DOHH2 (cell line): ENCODE data around the gene DDX55.

Experiments
- CTCF ChIP-seq: fragments of 200-600 bp; sonication (generic); IDR thresholded peaks from one replicate; pipeline ENCODE4 v1.5.1; 2014; ENCODE audit warnings: antibody characterized with exemption, mild to moderate bottlenecking, low read depth, low read length; ENCODE audit not compliant: poor library complexity, severe bottlenecking
- EZH2phosphoT487 ChIP-seq: fragments of 200-600 bp; sonication (generic); IDR thresholded peaks from 2 replicates; pipeline ENCODE4 v1.6.1; 2017; ENCODE audit warnings: borderline replicate concordance, mild to moderate bottlenecking, antibody characterized with exemption, low read length, moderate library complexity, mixed read lengths

GRCh38 chr12:123571343-123571813, 30.5 kb upstream of the DDX55 start:
- TF ChIP-seq CTCF = no peak
- no peak for TF ChIP-seq EZH2phosphoT487
